ENCODE measurements around the gene GARNL3. TPM values are rescaled to one million over a fixed set of nuclear protein-coding genes. Genes with fewer than 3 reads are reported as not detected.

GARNL3 gene
- total and polyA plus RNA-seq, 2 experiments from 2014 or later = 8.7 to 21.9 TPM

- Histone ChIP-seq H3K4me3 (no peak overlapping the region), H3K27me3 (ENCODE audit: insufficient read depth) (no peaks in the 10 kb centered on the region), H3K27ac (ENCODE audit: low read depth) (no peak overlapping the region), H3K9me2 (ENCODE audit: insufficient read depth) (peaks cover 4% of the 10 kb centered on the region; the same call in 1 of the 2 replicates), H3K36me3 (ENCODE audit: insufficient read depth) (no peaks in the 10 kb centered on the region), H3K4me1 (ENCODE audit: insufficient read depth) (no peaks in the 10 kb centered on the region), H4K20me1 (replicated peaks; ENCODE audit: insufficient read depth) (no peaks in the 10 kb centered on the region; the same call in 1 of the 2 replicates), H3K4me2 (no peak overlapping the region), H3K79me2 (replicated peaks; ENCODE audit: insufficient read depth) (no peaks in the 10 kb centered on the region), H3F3A (replicated peaks; ENCODE audit: low read depth) (no peaks in the 10 kb centered on the region), H2AFZ (no peak overlapping the region)
- H3K4me3 Mint-ChIP-seq = no peak overlapping the region
- H3K4me1 Mint-ChIP-seq = peaks cover 5% of the 10 kb centered on the region; the same call in 1 of the 3 replicates
- TF ChIP-seq, protein P1, sequence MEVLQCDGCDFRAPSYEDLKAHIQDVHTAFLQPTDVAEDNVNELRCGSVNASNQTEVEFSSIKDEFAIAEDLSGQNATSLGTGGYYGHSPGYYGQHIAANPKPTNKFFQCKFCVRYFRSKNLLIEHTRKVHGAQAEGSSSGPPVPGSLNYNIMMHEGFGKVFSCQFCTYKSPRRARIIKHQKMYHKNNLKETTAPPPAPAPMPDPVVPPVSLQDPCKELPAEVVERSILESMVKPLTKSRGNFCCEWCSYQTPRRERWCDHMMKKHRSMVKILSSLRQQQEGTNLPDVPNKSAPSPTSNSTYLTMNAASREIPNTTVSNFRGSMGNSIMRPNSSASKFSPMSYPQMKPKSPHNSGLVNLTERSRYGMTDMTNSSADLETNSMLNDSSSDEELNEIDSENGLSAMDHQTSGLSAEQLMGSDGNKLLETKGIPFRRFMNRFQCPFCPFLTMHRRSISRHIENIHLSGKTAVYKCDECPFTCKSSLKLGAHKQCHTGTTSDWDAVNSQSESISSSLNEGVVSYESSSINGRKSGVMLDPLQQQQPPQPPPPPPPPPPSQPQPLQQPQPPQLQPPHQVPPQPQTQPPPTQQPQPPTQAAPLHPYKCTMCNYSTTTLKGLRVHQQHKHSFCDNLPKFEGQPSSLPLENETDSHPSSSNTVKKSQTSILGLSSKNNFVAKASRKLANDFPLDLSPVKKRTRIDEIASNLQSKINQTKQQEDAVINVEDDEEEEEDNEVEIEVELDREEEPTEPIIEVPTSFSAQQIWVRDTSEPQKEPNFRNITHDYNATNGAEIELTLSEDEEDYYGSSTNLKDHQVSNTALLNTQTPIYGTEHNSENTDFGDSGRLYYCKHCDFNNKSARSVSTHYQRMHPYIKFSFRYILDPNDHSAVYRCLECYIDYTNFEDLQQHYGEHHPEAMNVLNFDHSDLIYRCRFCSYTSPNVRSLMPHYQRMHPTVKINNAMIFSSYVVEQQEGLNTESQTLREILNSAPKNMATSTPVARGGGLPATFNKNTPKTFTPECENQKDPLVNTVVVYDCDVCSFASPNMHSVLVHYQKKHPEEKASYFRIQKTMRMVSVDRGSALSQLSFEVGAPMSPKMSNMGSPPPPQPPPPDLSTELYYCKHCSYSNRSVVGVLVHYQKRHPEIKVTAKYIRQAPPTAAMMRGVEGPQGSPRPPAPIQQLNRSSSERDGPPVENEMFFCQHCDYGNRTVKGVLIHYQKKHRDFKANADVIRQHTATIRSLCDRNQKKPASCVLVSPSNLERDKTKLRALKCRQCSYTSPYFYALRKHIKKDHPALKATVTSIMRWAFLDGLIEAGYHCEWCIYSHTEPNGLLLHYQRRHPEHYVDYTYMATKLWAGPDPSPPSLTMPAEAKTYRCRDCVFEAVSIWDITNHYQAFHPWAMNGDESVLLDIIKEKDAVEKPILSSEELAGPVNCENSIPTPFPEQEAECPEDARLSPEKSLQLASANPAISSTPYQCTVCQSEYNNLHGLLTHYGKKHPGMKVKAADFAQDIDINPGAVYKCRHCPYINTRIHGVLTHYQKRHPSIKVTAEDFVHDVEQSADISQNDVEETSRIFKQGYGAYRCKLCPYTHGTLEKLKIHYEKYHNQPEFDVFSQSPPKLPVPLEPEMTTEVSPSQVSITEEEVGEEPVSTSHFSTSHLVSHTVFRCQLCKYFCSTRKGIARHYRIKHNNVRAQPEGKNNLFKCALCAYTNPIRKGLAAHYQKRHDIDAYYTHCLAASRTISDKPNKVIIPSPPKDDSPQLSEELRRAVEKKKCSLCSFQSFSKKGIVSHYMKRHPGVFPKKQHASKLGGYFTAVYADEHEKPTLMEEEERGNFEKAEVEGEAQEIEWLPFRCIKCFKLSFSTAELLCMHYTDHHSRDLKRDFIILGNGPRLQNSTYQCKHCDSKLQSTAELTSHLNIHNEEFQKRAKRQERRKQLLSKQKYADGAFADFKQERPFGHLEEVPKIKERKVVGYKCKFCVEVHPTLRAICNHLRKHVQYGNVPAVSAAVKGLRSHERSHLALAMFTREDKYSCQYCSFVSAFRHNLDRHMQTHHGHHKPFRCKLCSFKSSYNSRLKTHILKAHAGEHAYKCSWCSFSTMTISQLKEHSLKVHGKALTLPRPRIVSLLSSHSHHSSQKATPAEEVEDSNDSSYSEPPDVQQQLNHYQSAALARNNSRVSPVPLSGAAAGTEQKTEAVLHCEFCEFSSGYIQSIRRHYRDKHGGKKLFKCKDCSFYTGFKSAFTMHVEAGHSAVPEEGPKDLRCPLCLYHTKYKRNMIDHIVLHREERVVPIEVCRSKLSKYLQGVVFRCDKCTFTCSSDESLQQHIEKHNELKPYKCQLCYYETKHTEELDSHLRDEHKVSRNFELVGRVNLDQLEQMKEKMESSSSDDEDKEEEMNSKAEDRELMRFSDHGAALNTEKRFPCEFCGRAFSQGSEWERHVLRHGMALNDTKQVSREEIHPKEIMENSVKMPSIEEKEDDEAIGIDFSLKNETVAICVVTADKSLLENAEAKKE (CRISPR knock-in tag; IDR thresholded peaks at IDR 0.05) = no peak
- TF ChIP-seq JUNB (IDR thresholded peaks at IDR 0.05; ENCODE audit: unreplicated experiment) (no peak), EZH2phosphoT487 (IDR thresholded peaks at IDR 0.05; ENCODE audit: unreplicated experiment) (no peak), STAT1 (IDR thresholded peaks at IDR 0.05; ENCODE audit: unreplicated experiment) (no peak), EZH2 (IDR thresholded peaks at IDR 0.05; ENCODE audit: low read depth, unreplicated experiment) (no peak), ZNF114 (CRISPR knock-in tag; IDR thresholded peaks at IDR 0.05) (no peak), CREB1 (CRISPR knock-in tag; IDR thresholded peaks at IDR 0.05; ENCODE audit: low read depth) (no peak), POLR2AphosphoS5 (IDR thresholded peaks at IDR 0.05; ENCODE audit: low read depth) (no peak), NANOG (IDR thresholded peaks at IDR 0.05; ENCODE audit: borderline replicate concordance) (no peak), ZNF331 (CRISPR knock-in tag; IDR thresholded peaks at IDR 0.05; ENCODE audit: low read depth) (no peak)
- TF ChIP-seq, protein P2, sequence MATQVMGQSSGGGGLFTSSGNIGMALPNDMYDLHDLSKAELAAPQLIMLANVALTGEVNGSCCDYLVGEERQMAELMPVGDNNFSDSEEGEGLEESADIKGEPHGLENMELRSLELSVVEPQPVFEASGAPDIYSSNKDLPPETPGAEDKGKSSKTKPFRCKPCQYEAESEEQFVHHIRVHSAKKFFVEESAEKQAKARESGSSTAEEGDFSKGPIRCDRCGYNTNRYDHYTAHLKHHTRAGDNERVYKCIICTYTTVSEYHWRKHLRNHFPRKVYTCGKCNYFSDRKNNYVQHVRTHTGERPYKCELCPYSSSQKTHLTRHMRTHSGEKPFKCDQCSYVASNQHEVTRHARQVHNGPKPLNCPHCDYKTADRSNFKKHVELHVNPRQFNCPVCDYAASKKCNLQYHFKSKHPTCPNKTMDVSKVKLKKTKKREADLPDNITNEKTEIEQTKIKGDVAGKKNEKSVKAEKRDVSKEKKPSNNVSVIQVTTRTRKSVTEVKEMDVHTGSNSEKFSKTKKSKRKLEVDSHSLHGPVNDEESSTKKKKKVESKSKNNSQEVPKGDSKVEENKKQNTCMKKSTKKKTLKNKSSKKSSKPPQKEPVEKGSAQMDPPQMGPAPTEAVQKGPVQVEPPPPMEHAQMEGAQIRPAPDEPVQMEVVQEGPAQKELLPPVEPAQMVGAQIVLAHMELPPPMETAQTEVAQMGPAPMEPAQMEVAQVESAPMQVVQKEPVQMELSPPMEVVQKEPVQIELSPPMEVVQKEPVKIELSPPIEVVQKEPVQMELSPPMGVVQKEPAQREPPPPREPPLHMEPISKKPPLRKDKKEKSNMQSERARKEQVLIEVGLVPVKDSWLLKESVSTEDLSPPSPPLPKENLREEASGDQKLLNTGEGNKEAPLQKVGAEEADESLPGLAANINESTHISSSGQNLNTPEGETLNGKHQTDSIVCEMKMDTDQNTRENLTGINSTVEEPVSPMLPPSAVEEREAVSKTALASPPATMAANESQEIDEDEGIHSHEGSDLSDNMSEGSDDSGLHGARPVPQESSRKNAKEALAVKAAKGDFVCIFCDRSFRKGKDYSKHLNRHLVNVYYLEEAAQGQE (IDR thresholded peaks at IDR 0.05; ENCODE audit: unreplicated experiment) = no peak
- TF ChIP-seq, protein P3, sequence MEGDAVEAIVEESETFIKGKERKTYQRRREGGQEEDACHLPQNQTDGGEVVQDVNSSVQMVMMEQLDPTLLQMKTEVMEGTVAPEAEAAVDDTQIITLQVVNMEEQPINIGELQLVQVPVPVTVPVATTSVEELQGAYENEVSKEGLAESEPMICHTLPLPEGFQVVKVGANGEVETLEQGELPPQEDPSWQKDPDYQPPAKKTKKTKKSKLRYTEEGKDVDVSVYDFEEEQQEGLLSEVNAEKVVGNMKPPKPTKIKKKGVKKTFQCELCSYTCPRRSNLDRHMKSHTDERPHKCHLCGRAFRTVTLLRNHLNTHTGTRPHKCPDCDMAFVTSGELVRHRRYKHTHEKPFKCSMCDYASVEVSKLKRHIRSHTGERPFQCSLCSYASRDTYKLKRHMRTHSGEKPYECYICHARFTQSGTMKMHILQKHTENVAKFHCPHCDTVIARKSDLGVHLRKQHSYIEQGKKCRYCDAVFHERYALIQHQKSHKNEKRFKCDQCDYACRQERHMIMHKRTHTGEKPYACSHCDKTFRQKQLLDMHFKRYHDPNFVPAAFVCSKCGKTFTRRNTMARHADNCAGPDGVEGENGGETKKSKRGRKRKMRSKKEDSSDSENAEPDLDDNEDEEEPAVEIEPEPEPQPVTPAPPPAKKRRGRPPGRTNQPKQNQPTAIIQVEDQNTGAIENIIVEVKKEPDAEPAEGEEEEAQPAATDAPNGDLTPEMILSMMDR (conservative IDR thresholded peaks at IDR 0.05; ENCODE audit: low read depth in 2 of 2) = no peak
- TF ChIP-seq, protein P4, sequence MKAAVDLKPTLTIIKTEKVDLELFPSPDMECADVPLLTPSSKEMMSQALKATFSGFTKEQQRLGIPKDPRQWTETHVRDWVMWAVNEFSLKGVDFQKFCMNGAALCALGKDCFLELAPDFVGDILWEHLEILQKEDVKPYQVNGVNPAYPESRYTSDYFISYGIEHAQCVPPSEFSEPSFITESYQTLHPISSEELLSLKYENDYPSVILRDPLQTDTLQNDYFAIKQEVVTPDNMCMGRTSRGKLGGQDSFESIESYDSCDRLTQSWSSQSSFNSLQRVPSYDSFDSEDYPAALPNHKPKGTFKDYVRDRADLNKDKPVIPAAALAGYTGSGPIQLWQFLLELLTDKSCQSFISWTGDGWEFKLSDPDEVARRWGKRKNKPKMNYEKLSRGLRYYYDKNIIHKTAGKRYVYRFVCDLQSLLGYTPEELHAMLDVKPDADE (IDR thresholded peaks at IDR 0.05) = no peak
- DNase-seq (ENCODE audit: low spot score) = no peak
- peaks cover 2% of the 10 kb centered on the region; the same call in 1 of the 3 replicates for H3K36me3 Mint-ChIP-seq (ENCODE audit: low read depth)
- no peak overlapping the region for H3K27ac Mint-ChIP-seq
- ATAC-seq = no peak
- H3K9me3 Mint-ChIP-seq = no peaks in the 10 kb centered on the region
- peaks cover 6% of the 10 kb centered on the region for H3K27me3 Mint-ChIP-seq (ENCODE audit: insufficient read depth, low read depth, poor library complexity)
Observed at GRCh38 chr9:127292415-127292814, 27.8 kb downstream of the GARNL3 start.
